Ascending aorta (tissue), 2 donors: ENCODE measurements around the gene NXPH3. TPM values are rescaled to one million over a fixed set of nuclear protein-coding genes. Genes with fewer than 3 reads are reported as not detected.

Source experiments
- DNase-seq, 2 donors: peaks; one replicate each; pipeline ENCODE4 v3.0.0-alpha.2; 2019; ENCODE audit warnings: low spot score in 2 of 2
- H3K27ac ChIP-seq, 2 donors: fragments of 200-600 bp; sonication (generic); one replicate each; pipeline ENCODE4 v1.5.1; 2016 to 2017; ENCODE audit warnings: mild to moderate bottlenecking in 1 of 2
- H3K27me3 ChIP-seq: fragments of 200-600 bp; sonication (generic); one replicate; pipeline ENCODE4 v1.5.1; 2017
- H3K36me3 ChIP-seq, 2 donors: fragments of 200-600 bp; sonication (generic); one replicate each; pipeline ENCODE4 v1.5.1; 2016
- H3K4me1 ChIP-seq, 2 donors: fragments of 200-600 bp; sonication (generic); one replicate each; pipeline ENCODE4 v1.5.1; 2016 to 2017; ENCODE audit warnings: mild to moderate bottlenecking in 1 of 2
- H3K4me3 ChIP-seq, 2 donors: fragments of 200-600 bp; sonication (generic); one replicate each; pipeline ENCODE4 v1.5.1; 2016 to 2017; ENCODE audit warnings: mild to moderate bottlenecking in 1 of 2
- H3K9me3 ChIP-seq, 2 donors: fragments of 200-600 bp; sonication (generic); one replicate each; pipeline ENCODE4 v1.5.1; 2016
- CTCF ChIP-seq, 3 experiments: fragments of 200-600 bp in 2 of 3; fragments of 450-650 bp in 1 of 3; sonication (generic) in 2 of 3; IDR thresholded peaks; one replicate each; pipeline ENCODE4 v1.5.1; 2016 to 2019; ENCODE audit warnings: antibody characterized with exemption in 3 of 3, mild to moderate bottlenecking in 1 of 3, moderate library complexity in 1 of 3
- intact Hi-C: fragments of 100-400 bp; cut with DNase I; formaldehyde crosslinking; loops from one replicate; pipeline ENCODE4 v1.15.1; 2023
- total RNA-seq: library from RNA; depleted of rRNA; stranded (reverse); fragments of >200 nt; gene quantifications from one replicate; pipeline ENCODE4 v1.1.0, GENCODE V29; 2016

The NXPH3 gene
- total RNA-seq, 1 donor from 2014 or later = 30.3 TPM

GRCh38 chr17:49556223-49556943 lies 19.3 kb upstream of the NXPH3 start:
- no peak overlapping the region for H3K27ac ChIP-seq
- H3K36me3 ChIP-seq = no peaks in the 10 kb centered on the region
- DNase-seq = peak in 1 of 2 donors; percentile 90
- TF ChIP-seq CTCF (IDR thresholded peaks at IDR 0.05) = peak; percentile 95 to 97 (median 95)
- intact Hi-C loops = loop anchor here (1.0 to 2.0 kb wide), 3 partner anchors 60 to 242 kb away; no protein-coding TSS in a partner anchor
- H3K27me3 ChIP-seq = no peaks in the 10 kb centered on the region
- H3K4me3 ChIP-seq = peak overlapping the region in 1 of 2 donors; percentile 11
- peaks cover 0 to 2% of the 10 kb centered on the region in 2 donors for H3K4me1 ChIP-seq
- H3K9me3 ChIP-seq = no peaks in the 10 kb centered on the region

GRCh38 chr17:49557312-49558024 lies 18.2 kb upstream of the NXPH3 start:
- peak; percentile 33 to 58 (median 42) for TF ChIP-seq CTCF (IDR thresholded peaks at IDR 0.05)
- Histone ChIP-seq H3K4me1 (peaks cover 0 to 2% of the 10 kb centered on the region in 2 donors), H3K27ac (no peak overlapping the region), H3K9me3 (no peaks in the 10 kb centered on the region), H3K27me3 (no peaks in the 10 kb centered on the region), H3K36me3 (no peaks in the 10 kb centered on the region), H3K4me3 (no peak overlapping the region)
- DNase-seq = peak in 1 of 2 donors; percentile 60
- intact Hi-C loops = loop anchor here (2.0 kb wide), 1 partner anchor 243 kb away; no protein-coding TSS in a partner anchor

GRCh38 chr17:49564638-49565037 lies 11.0 kb upstream of the NXPH3 start:
- no peak for DNase-seq
- intact Hi-C loops = loop anchor here (2.0 kb wide), 1 partner anchor 434 kb away; no protein-coding TSS in a partner anchor
- Histone ChIP-seq H3K27ac (no peak overlapping the region), H3K9me3 (no peaks in the 10 kb centered on the region), H3K36me3 (no peaks in the 10 kb centered on the region), H3K4me3 (no peak overlapping the region), H3K27me3 (no peaks in the 10 kb centered on the region), H3K4me1 (peaks cover 7 to 24% of the 10 kb centered on the region in 2 donors)
- TF ChIP-seq CTCF (IDR thresholded peaks at IDR 0.05) = no peak

GRCh38 chr17:49565948-49566491 lies 9.7 kb upstream of the NXPH3 start:
- peak; percentile 76 to 94 for DNase-seq
- Histone ChIP-seq H3K4me3 (peak overlapping the region in 1 of 2 donors; percentile 23), H3K4me1 (peaks cover 7 to 32% of the 10 kb centered on the region in 2 donors), H3K9me3 (no peaks in the 10 kb centered on the region), H3K36me3 (no peaks in the 10 kb centered on the region), H3K27ac (peak overlapping the region; percentile 83 to 87), H3K27me3 (no peaks in the 10 kb centered on the region)
- intact Hi-C loops = loop anchor here (2.0 kb wide), 1 partner anchor 433 kb away; no protein-coding TSS in a partner anchor
- no peak for TF ChIP-seq CTCF (IDR thresholded peaks at IDR 0.05)

- H3K4me1 ChIP-seq = peaks cover 7 to 32% of the 10 kb centered on the region in 2 donors
- H3K27ac ChIP-seq = peak overlapping the region; percentile 83 to 87
- peak in 1 of 2 donors; percentile 62 for DNase-seq
- intact Hi-C loops = no loop called here
- H3K9me3 ChIP-seq = no peaks in the 10 kb centered on the region
- H3K36me3 ChIP-seq = no peaks in the 10 kb centered on the region
- H3K4me3 ChIP-seq = peak overlapping the region in 1 of 2 donors; percentile 23
- TF ChIP-seq CTCF (IDR thresholded peaks at IDR 0.05) = no peak
- H3K27me3 ChIP-seq = no peaks in the 10 kb centered on the region
These were observed 9.0 kb upstream of the NXPH3 start for GRCh38 chr17:49566668-49567071.
